Uterus (tissue), 2 donors: ENCODE measurements around the gene DMPK.

Experiments
- CTCF ChIP-seq, 4 experiments: fragments of 200-600 bp in 2 of 4; fragments of 450-650 bp in 2 of 4; sonication (generic) in 2 of 4; IDR thresholded peaks; one replicate each; pipeline ENCODE4 v1.5.1; 2016 to 2019; ENCODE audit warnings: antibody characterized with exemption in 4 of 4, mild to moderate bottlenecking in 2 of 4, moderate library complexity in 1 of 4
- POLR2A ChIP-seq, 2 donors: fragments of 450-650 bp; IDR thresholded peaks; one replicate each; pipeline ENCODE4 v1.6.1; 2016; ENCODE audit warnings: antibody characterized with exemption in 2 of 2, mild to moderate bottlenecking in 1 of 2, moderate library complexity in 1 of 2

- no peak for TF ChIP-seq CTCF (IDR thresholded peaks at IDR 0.05)
- TF ChIP-seq POLR2A (IDR thresholded peaks at IDR 0.05): no peak
Observed at GRCh38 chr19:45821570-45821969, 39.3 kb upstream of the DMPK start.
